ENCODE data around the gene FAM13A.

- TF ChIP-seq MXI1 (IDR thresholded peaks at IDR 0.05; ENCODE audit: low read depth, low read length) = no peak
- no peak for TF ChIP-seq SAFB2 (IDR thresholded peaks at IDR 0.05; ENCODE audit: borderline replicate concordance, low read depth, low read length, severe bottlenecking)
- TF ChIP-seq, protein P1, sequence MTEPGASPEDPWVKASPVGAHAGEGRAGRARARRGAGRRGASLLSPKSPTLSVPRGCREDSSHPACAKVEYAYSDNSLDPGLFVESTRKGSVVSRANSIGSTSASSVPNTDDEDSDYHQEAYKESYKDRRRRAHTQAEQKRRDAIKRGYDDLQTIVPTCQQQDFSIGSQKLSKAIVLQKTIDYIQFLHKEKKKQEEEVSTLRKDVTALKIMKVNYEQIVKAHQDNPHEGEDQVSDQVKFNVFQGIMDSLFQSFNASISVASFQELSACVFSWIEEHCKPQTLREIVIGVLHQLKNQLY (CRISPR knock-in tag; conservative IDR thresholded peaks at IDR 0.05) = no peak
- TF ChIP-seq, protein P2, sequence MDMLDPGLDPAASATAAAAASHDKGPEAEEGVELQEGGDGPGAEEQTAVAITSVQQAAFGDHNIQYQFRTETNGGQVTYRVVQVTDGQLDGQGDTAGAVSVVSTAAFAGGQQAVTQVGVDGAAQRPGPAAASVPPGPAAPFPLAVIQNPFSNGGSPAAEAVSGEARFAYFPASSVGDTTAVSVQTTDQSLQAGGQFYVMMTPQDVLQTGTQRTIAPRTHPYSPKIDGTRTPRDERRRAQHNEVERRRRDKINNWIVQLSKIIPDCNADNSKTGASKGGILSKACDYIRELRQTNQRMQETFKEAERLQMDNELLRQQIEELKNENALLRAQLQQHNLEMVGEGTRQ (CRISPR knock-in tag; IDR thresholded peaks at IDR 0.05) = no peak
- TF ChIP-seq KDM5B (IDR thresholded peaks at IDR 0.05; ENCODE audit: insufficient replicate concordance, low read depth, low read length) = no peak
These were observed 359.8 kb downstream of the FAM13A start for GRCh38 chr4:88697141-88697540.

Data from K562 (cell line).